Mesenchymal stem cell (in vitro differentiated cells and primary cell): ENCODE data around the gene ARL15.

Source experiments
- DNase-seq: peaks from one replicate; pipeline ENCODE4 v3.0.0-alpha.2; 2013
- H2AFZ ChIP-seq: one replicate; pipeline ENCODE4 v1.6.1; 2013; ENCODE audit warnings: low read depth, mild to moderate bottlenecking, control low read depth, inconsistent platforms, low read length, moderate library complexity
- H2AK5ac ChIP-seq: 2 replicates; pipeline ENCODE4 v1.6.1; 2013; ENCODE audit warnings: low read length, moderate library complexity, mild to moderate bottlenecking, inconsistent platforms; ENCODE audit not compliant: severe bottlenecking
- H2BK120ac ChIP-seq: one replicate; pipeline ENCODE4 v1.6.1; 2013; ENCODE audit warnings: low read depth, mild to moderate bottlenecking, inconsistent platforms, low read length, moderate library complexity
- H2BK12ac ChIP-seq, 2 experiments: one replicate each; pipeline ENCODE4 v1.6.1; 2013; ENCODE audit warnings: inconsistent platforms in 2 of 2, low read length in 2 of 2, mild to moderate bottlenecking in 2 of 2, moderate library complexity in 2 of 2, control low read depth in 1 of 2
- H2BK15ac ChIP-seq: one replicate; pipeline ENCODE4 v1.6.1; 2013; ENCODE audit warnings: mild to moderate bottlenecking, low read depth, inconsistent platforms; ENCODE audit not compliant: poor library complexity, severe bottlenecking
- H2BK5ac ChIP-seq: 2 replicates; pipeline ENCODE4 v1.6.1; 2013; ENCODE audit warnings: low read depth, mild to moderate bottlenecking, low read length, control low read depth, inconsistent platforms; ENCODE audit not compliant: poor library complexity, severe bottlenecking
- H3K14ac ChIP-seq, 2 experiments: one replicate each; pipeline ENCODE4 v1.6.1; 2013; ENCODE audit warnings: inconsistent platforms in 2 of 2, low read length in 2 of 2, control low read depth in 1 of 2, mild to moderate bottlenecking in 1 of 2, moderate library complexity in 1 of 2
- H3K18ac ChIP-seq, 2 experiments: one replicate each; pipeline ENCODE4 v1.6.1; 2013; ENCODE audit warnings: inconsistent platforms in 2 of 2, low read length in 2 of 2, control low read depth in 1 of 2, low read depth in 1 of 2, mild to moderate bottlenecking in 1 of 2
- H3K23ac ChIP-seq, 2 experiments: one replicate each; pipeline ENCODE4 v1.6.1; 2013; ENCODE audit warnings: inconsistent platforms in 2 of 2, low read length in 2 of 2, mild to moderate bottlenecking in 2 of 2, moderate library complexity in 2 of 2, control low read depth in 1 of 2
- H3K27ac ChIP-seq: 2 replicates; pipeline ENCODE4 v1.5.1; 2013; ENCODE audit warnings: mild to moderate bottlenecking, moderate library complexity, low read length, control low read depth, inconsistent platforms; ENCODE audit not compliant: poor library complexity, severe bottlenecking
- H3K27me3 ChIP-seq, 2 experiments: 2 replicates each; pipeline versions ENCODE4 v1.6.1 to v1.7.0; 2013; ENCODE audit warnings: low read length in 2 of 2, mild to moderate bottlenecking in 2 of 2, moderate library complexity in 2 of 2, control low read depth in 1 of 2, inconsistent platforms in 1 of 2; ENCODE audit not compliant: control insufficient read depth in 1 of 2, insufficient read depth in 1 of 2
- H3K36me3 ChIP-seq, 2 experiments: 2 replicates each; pipeline versions ENCODE4 v1.6.1 to v1.7.0; 2013; ENCODE audit warnings: low read length in 2 of 2, control low read depth in 1 of 2, inconsistent platforms in 1 of 2, low read depth in 1 of 2, mild to moderate bottlenecking in 1 of 2; ENCODE audit not compliant: insufficient read depth in 2 of 2, control insufficient read depth in 1 of 2
- H3K4ac ChIP-seq, 2 experiments: one replicate each; pipeline ENCODE4 v1.6.1; 2013; ENCODE audit warnings: inconsistent platforms in 2 of 2, low read length in 2 of 2, mild to moderate bottlenecking in 2 of 2, moderate library complexity in 2 of 2, control low read depth in 1 of 2, low read depth in 1 of 2
- H3K4me1 ChIP-seq: 2 replicates; pipeline ENCODE4 v1.6.1; 2013; ENCODE audit warnings: low read depth, low read length, control low read depth; ENCODE audit not compliant: control insufficient read depth, insufficient read depth
- H3K4me2 ChIP-seq: 2 replicates; pipeline ENCODE4 v1.6.1; 2013; ENCODE audit warnings: low read length, mild to moderate bottlenecking, inconsistent platforms; ENCODE audit not compliant: poor library complexity, severe bottlenecking
- H3K4me3 ChIP-seq, 2 experiments: 2 replicates each; pipeline versions ENCODE4 v1.5.1 to v1.7.0; 2013; ENCODE audit warnings: low read length in 2 of 2, mild to moderate bottlenecking in 2 of 2, control low read depth in 1 of 2, low read depth in 1 of 2; ENCODE audit not compliant: insufficient read depth in 1 of 2
- H3K79me1 ChIP-seq: replicated peaks from 2 replicates; pipeline ENCODE4 v1.6.1; 2013; ENCODE audit warnings: mild to moderate bottlenecking, control low read depth, low read length, inconsistent platforms; ENCODE audit not compliant: poor library complexity, severe bottlenecking
- H3K9ac ChIP-seq: 2 replicates; pipeline ENCODE4 v1.7.0; 2013; ENCODE audit warnings: mild to moderate bottlenecking, low read length, moderate library complexity
- H3K9me3 ChIP-seq: 2 replicates; pipeline ENCODE4 v1.7.0; 2013; ENCODE audit warnings: mild to moderate bottlenecking, low read length; ENCODE audit not compliant: control insufficient read depth
- H4K8ac ChIP-seq: one replicate; pipeline ENCODE4 v1.6.1; 2013; ENCODE audit warnings: inconsistent platforms, mild to moderate bottlenecking, low read length, moderate library complexity
- H4K91ac ChIP-seq: one replicate; pipeline ENCODE4 v1.6.1; 2013; ENCODE audit warnings: mild to moderate bottlenecking, low read length, inconsistent platforms
- WGBS: methylation state at CpG from one replicate; pipeline ENCODE4 v1.1.7; 2013; ENCODE audit warnings: mixed read lengths; 5-methylcytosine and 5-hydroxymethylcytosine counted together

Gene ARL15

GRCh38 chr5:54243483-54244080, 66.8 kb downstream of the ARL15 start:
- H2BK5ac ChIP-seq = no peak overlapping the region
- H3K27me3 ChIP-seq = no peaks in the 10 kb centered on the region
- 90% methylated on average over 1 of the region's 4 CpGs for WGBS
- H3K14ac ChIP-seq = no peak overlapping the region
- no peak overlapping the region for H2BK12ac ChIP-seq
- no peak overlapping the region for H3K27ac ChIP-seq
- H3K4me2 ChIP-seq = no peak overlapping the region
- H4K8ac ChIP-seq = no peak overlapping the region
- H3K4me1 ChIP-seq = no peaks in the 10 kb centered on the region
- no peak overlapping the region for H3K4ac ChIP-seq
- H4K91ac ChIP-seq = no peak overlapping the region
- DNase-seq = peak; percentile 48
- H3K23ac ChIP-seq = no peak overlapping the region
- H2AK5ac ChIP-seq = no peak overlapping the region
- H2BK120ac ChIP-seq = no peak overlapping the region
- no peak overlapping the region for H2AFZ ChIP-seq
- H2BK15ac ChIP-seq = no peak overlapping the region
- H3K9me3 ChIP-seq = no peaks in the 10 kb centered on the region
- no peak overlapping the region for H3K18ac ChIP-seq
- peak overlapping the region; percentile 12 for H3K9ac ChIP-seq
- no peaks in the 10 kb centered on the region for H3K36me3 ChIP-seq
- peaks cover 16% of the 10 kb centered on the region for H3K79me1 ChIP-seq
- H3K4me3 ChIP-seq = no peak overlapping the region

- no peak overlapping the region for H2BK15ac ChIP-seq
- no peak overlapping the region for H4K91ac ChIP-seq
- H3K36me3 ChIP-seq = no peaks in the 10 kb centered on the region
- WGBS = 88% methylated on average over 5 of the region's 5 CpGs
- no peak overlapping the region for H3K27ac ChIP-seq
- no peak for DNase-seq
- no peak overlapping the region for H3K4ac ChIP-seq
- peaks cover 12% of the 10 kb centered on the region for H3K79me1 ChIP-seq
- H2AK5ac ChIP-seq = no peak overlapping the region
- H3K4me3 ChIP-seq = no peak overlapping the region
- H2AFZ ChIP-seq = no peak overlapping the region
- H3K9me3 ChIP-seq = no peaks in the 10 kb centered on the region
- no peak overlapping the region for H4K8ac ChIP-seq
- no peak overlapping the region for H2BK120ac ChIP-seq
- no peak overlapping the region for H3K23ac ChIP-seq
- no peak overlapping the region for H2BK12ac ChIP-seq
- no peak overlapping the region for H3K18ac ChIP-seq
- H3K4me1 ChIP-seq = no peaks in the 10 kb centered on the region
- no peak overlapping the region for H3K14ac ChIP-seq
- no peaks in the 10 kb centered on the region for H3K27me3 ChIP-seq
- H2BK5ac ChIP-seq = no peak overlapping the region
- H3K9ac ChIP-seq = no peak overlapping the region
- no peak overlapping the region for H3K4me2 ChIP-seq
These were observed 68.1 kb downstream of the ARL15 start for GRCh38 chr5:54242297-54242696.

DNA sequence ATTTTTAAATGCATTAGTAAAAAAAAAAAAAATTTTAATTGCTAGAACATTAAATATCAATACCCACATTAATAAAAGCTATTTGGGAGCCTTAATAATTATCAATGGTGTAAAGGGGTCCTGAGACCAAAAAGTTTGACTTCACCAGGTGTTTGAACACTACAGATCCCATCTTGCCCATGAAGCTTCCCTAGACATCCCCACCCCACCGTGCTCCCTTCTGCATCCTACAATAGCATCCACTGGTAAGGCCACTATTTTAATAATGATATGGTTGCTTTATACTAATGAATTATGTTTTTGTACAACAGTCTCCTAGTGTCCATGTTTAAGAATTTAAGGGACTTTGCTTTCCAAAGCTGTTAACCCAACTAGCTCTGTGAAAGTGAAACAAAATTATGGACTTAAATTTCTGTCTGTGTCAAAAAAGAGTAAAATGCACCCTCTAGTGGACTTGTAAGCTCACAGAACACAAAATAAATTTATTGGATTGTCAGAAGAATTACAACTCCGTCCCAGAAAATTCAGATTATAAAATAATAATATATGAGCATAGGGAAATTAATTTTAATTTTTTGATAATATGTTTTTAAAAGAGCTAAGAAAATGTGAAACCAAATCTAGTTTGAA, 76.0 kb downstream of the ARL15 start:
- Histone ChIP-seq H3K9ac (peak overlapping the region; percentile 56), H3K4me1 (no peaks in the 10 kb centered on the region), H3K27ac (no peak overlapping the region), H3K79me1 (peaks cover 30% of the 10 kb centered on the region), H3K4ac (no peak overlapping the region), H2BK12ac (no peak overlapping the region), H3K18ac (no peak overlapping the region), H3K36me3 (no peaks in the 10 kb centered on the region), H2BK5ac (no peak overlapping the region), H2BK120ac (no peak overlapping the region), H3K14ac (no peak overlapping the region), H4K91ac (no peak overlapping the region), H2AK5ac (no peak overlapping the region), H3K27me3 (no peaks in the 10 kb centered on the region), H2AFZ (no peak overlapping the region), H3K4me3 (peak overlapping the region in 1 of 2 experiments; percentile 36), H3K9me3 (no peaks in the 10 kb centered on the region), H4K8ac (no peak overlapping the region), H3K23ac (no peak overlapping the region), H3K4me2 (no peak overlapping the region), H2BK15ac (no peak overlapping the region)
- peak; percentile 55 for DNase-seq
- no CpG with 5 or more reads among the region's 2 CpGs for WGBS

GRCh38 chr5:54230936-54231685, 79.3 kb downstream of the ARL15 start:
- no peak overlapping the region for H3K18ac ChIP-seq
- no peak overlapping the region for H3K14ac ChIP-seq
- no peak overlapping the region for H2BK120ac ChIP-seq
- H3K27ac ChIP-seq = no peak overlapping the region
- H2AK5ac ChIP-seq = no peak overlapping the region
- no peak overlapping the region for H4K8ac ChIP-seq
- H3K79me1 ChIP-seq = peaks cover 36% of the 10 kb centered on the region
- H3K4me2 ChIP-seq = no peak overlapping the region
- H2BK15ac ChIP-seq = no peak overlapping the region
- H2AFZ ChIP-seq = no peak overlapping the region
- H2BK12ac ChIP-seq = no peak overlapping the region
- no peak overlapping the region for H3K23ac ChIP-seq
- no peak overlapping the region for H3K4me3 ChIP-seq
- H3K4me1 ChIP-seq = no peaks in the 10 kb centered on the region
- no peaks in the 10 kb centered on the region for H3K27me3 ChIP-seq
- H3K4ac ChIP-seq = no peak overlapping the region
- H3K36me3 ChIP-seq = no peaks in the 10 kb centered on the region
- WGBS = 88% methylated on average over 3 of the region's 3 CpGs
- no peak overlapping the region for H4K91ac ChIP-seq
- H3K9ac ChIP-seq = no peak overlapping the region
- no peak for DNase-seq
- H3K9me3 ChIP-seq = no peaks in the 10 kb centered on the region
- no peak overlapping the region for H2BK5ac ChIP-seq
